HCEC 1CT (cell line): Measurements from ENCODE around the gene DNAH14.
A peak's percentile ranks its signal among the peaks of the same experiment; 100 is the strongest.
"Not testable (repeated sequence)": the region's sequence is repeated elsewhere in the genome, so short reads cannot be mapped to it uniquely, and the experiment has no call there.

Source experiments
- DNase-seq: peaks from one replicate; pipeline ENCODE4 v3.0.0-alpha.2; 2017

DNAH14 gene

GRCh38 chr1:225004396-225004795 is 74.9 kb downstream of the DNAH14 start:
- DNase-seq = no peak

- not testable (repeated sequence) for DNase-seq
These were observed 76.9 kb downstream of the DNAH14 start for GRCh38 chr1:225006352-225006751.

- DNase-seq = not testable (repeated sequence)
These were observed 78.6 kb downstream of the DNAH14 start for GRCh38 chr1:225008050-225008449.

GRCh38 chr1:225021037-225021436 is 91.6 kb downstream of the DNAH14 start:
- no peak for DNase-seq

- DNase-seq = no peak
These were observed 97.2 kb downstream of the DNAH14 start for GRCh38 chr1:225026701-225027100.

- not testable (repeated sequence) for DNase-seq
These were observed 107.0 kb downstream of the DNAH14 start for GRCh38 chr1:225036441-225036840.

GRCh38 chr1:225042263-225042662 is 112.8 kb downstream of the DNAH14 start:
- DNase-seq = no peak

- DNase-seq = peak; percentile 4
These were observed 114.8 kb downstream of the DNAH14 start for GRCh38 chr1:225044258-225044657.

GRCh38 chr1:225049594-225049993 is 120.1 kb downstream of the DNAH14 start:
- DNase-seq = no peak

- DNase-seq = no peak
These were observed 134.2 kb downstream of the DNAH14 start for GRCh38 chr1:225063722-225064121.

- DNase-seq = no peak
These were observed 141.5 kb downstream of the DNAH14 start for GRCh38 chr1:225070972-225071371.

GRCh38 chr1:225097175-225097574 is 167.7 kb downstream of the DNAH14 start:
- no peak for DNase-seq

- DNase-seq = no peak
These were observed 181.5 kb downstream of the DNAH14 start for GRCh38 chr1:225111000-225111399.

GRCh38 chr1:225113265-225113664 is 183.8 kb downstream of the DNAH14 start:
- DNase-seq = no peak

- DNase-seq = no peak
These were observed 185.0 kb downstream of the DNAH14 start for GRCh38 chr1:225114354-225114990.

GRCh38 chr1:225119307-225119706 is 189.8 kb downstream of the DNAH14 start:
- DNase-seq = peak; percentile 58

- no peak for DNase-seq
These were observed 191.6 kb downstream of the DNAH14 start for GRCh38 chr1:225121095-225121494.

- DNase-seq = no peak
These were observed 202.4 kb downstream of the DNAH14 start for GRCh38 chr1:225131869-225132268.

GRCh38 chr1:225137976-225138375 is 208.5 kb downstream of the DNAH14 start:
- DNase-seq = no peak

GRCh38 chr1:225143001-225143400 is 213.5 kb downstream of the DNAH14 start:
- DNase-seq = no peak

- no peak for DNase-seq
These were observed 217.0 kb downstream of the DNAH14 start for GRCh38 chr1:225146478-225146877.

GRCh38 chr1:225147791-225148190 is 218.3 kb downstream of the DNAH14 start:
- DNase-seq = not testable (repeated sequence)

GRCh38 chr1:225152061-225152460 is 222.6 kb downstream of the DNAH14 start:
- DNase-seq = no peak

GRCh38 chr1:225155555-225155954 is 226.1 kb downstream of the DNAH14 start:
- DNase-seq = no peak

- DNase-seq = no peak
These were observed 226.8 kb downstream of the DNAH14 start for GRCh38 chr1:225156254-225156653.
